GM19023 (cell line): Measurements from ENCODE around the gene PTPRA.
"Not testable (repeated sequence)": the region's sequence is repeated elsewhere in the genome, so short reads cannot be mapped to it uniquely, and the experiment has no call there.

Source experiments
- ATAC-seq: cut with Tn5 transposase; IDR thresholded peaks from one replicate; pipeline ENCODE4 v1.9.1; 2021; ENCODE audit warnings: mild to moderate bottlenecking, moderate library complexity; ENCODE audit not compliant: unreplicated experiment

The PTPRA gene

GRCh38 chr20:2984028-2984501 lies 110.8 kb downstream of the PTPRA start:
- ATAC-seq, result peak; percentile 65

- no peak for ATAC-seq
Observed at GRCh38 chr20:2984956-2985661, 111.8 kb downstream of the PTPRA start.

- no peak for ATAC-seq
Observed at GRCh38 chr20:2986466-2986865, 113.2 kb downstream of the PTPRA start.

- ATAC-seq, result no peak
Observed at GRCh38 chr20:2987861-2988260, 114.6 kb downstream of the PTPRA start.

GRCh38 chr20:2991532-2991931 lies 118.3 kb downstream of the PTPRA start:
- no peak for ATAC-seq

GRCh38 chr20:2993250-2993649 lies 120.0 kb downstream of the PTPRA start:
- ATAC-seq, result no peak

GRCh38 chr20:2995796-2996195 lies 122.5 kb downstream of the PTPRA start:
- no peak for ATAC-seq

GRCh38 chr20:2998728-2999127 lies 125.4 kb downstream of the PTPRA start:
- ATAC-seq, result no peak

- ATAC-seq, result no peak
Observed at GRCh38 chr20:3000852-3001523, 127.7 kb downstream of the PTPRA start.

- no peak for ATAC-seq
Observed at GRCh38 chr20:3003416-3003815, 130.1 kb downstream of the PTPRA start.

GRCh38 chr20:3010985-3011723 lies 137.9 kb downstream of the PTPRA start:
- ATAC-seq, result no peak

- no peak for ATAC-seq
Observed at GRCh38 chr20:3011752-3012151, 138.5 kb downstream of the PTPRA start.

GRCh38 chr20:3013771-3014170 lies 140.5 kb downstream of the PTPRA start:
- ATAC-seq, result no peak

GRCh38 chr20:3014179-3014578 lies 140.9 kb downstream of the PTPRA start:
- ATAC-seq, result no peak

- no peak for ATAC-seq
Observed at GRCh38 chr20:3014662-3015061, 141.4 kb downstream of the PTPRA start.

- not testable (repeated sequence) for ATAC-seq
Observed at GRCh38 chr20:3015302-3015701, 142.0 kb downstream of the PTPRA start.

GRCh38 chr20:3021327-3021726 lies 148.0 kb downstream of the PTPRA start:
- ATAC-seq, result no peak

GRCh38 chr20:3021777-3022176 lies 148.5 kb downstream of the PTPRA start:
- no peak for ATAC-seq

GRCh38 chr20:3022559-3023490 lies 149.5 kb downstream of the PTPRA start:
- ATAC-seq, result not testable (repeated sequence)

- ATAC-seq, result no peak
Observed at GRCh38 chr20:3027987-3028386, 154.7 kb downstream of the PTPRA start.
